Measurements from ENCODE around the gene CYP27C1. TPM values are rescaled to one million over a fixed set of nuclear protein-coding genes. Genes with fewer than 3 reads are reported as not detected.
A peak's percentile ranks its signal among the peaks of the same experiment; 100 is the strongest.

Gene CYP27C1
- total RNA-seq, 1 donor = 2.2 TPM

- H3K9me3 ChIP-seq (ENCODE audit: low read depth, low read length) = no peaks in the 10 kb centered on the region
- no peak overlapping the region for H2AFZ ChIP-seq (ENCODE audit: low read length)
- peaks cover 4% of the 10 kb centered on the region for H3K4me1 ChIP-seq (ENCODE audit: insufficient read depth, low read length)
- no peaks in the 10 kb centered on the region for H4K20me1 ChIP-seq (ENCODE audit: insufficient read depth, low read length)
- no peak overlapping the region for H3K4me3 ChIP-seq (ENCODE audit: insufficient read depth, low read length)
- no peaks in the 10 kb centered on the region for H3K79me2 ChIP-seq (ENCODE audit: insufficient read depth, low read length)
- DNase-seq (ENCODE audit: insufficient read length, low spot score, missing footprints) = no peak
- H3K4me2 ChIP-seq (ENCODE audit: insufficient read depth, low read length) = no peak overlapping the region
- H3K36me3 ChIP-seq (ENCODE audit: insufficient read depth, low read length) = no peaks in the 10 kb centered on the region
- H3K27ac ChIP-seq (ENCODE audit: low read depth, low read length) = no peak overlapping the region
- no peaks in the 10 kb centered on the region for H3K27me3 ChIP-seq (ENCODE audit: insufficient read depth, low read length)
- no peak for TF ChIP-seq CTCF (IDR thresholded peaks at IDR 0.05; ENCODE audit: extremely low read depth, low read depth, low read length)
These were observed 20.9 kb downstream of the CYP27C1 start for GRCh38 chr2:127199223-127199622.

DNA sequence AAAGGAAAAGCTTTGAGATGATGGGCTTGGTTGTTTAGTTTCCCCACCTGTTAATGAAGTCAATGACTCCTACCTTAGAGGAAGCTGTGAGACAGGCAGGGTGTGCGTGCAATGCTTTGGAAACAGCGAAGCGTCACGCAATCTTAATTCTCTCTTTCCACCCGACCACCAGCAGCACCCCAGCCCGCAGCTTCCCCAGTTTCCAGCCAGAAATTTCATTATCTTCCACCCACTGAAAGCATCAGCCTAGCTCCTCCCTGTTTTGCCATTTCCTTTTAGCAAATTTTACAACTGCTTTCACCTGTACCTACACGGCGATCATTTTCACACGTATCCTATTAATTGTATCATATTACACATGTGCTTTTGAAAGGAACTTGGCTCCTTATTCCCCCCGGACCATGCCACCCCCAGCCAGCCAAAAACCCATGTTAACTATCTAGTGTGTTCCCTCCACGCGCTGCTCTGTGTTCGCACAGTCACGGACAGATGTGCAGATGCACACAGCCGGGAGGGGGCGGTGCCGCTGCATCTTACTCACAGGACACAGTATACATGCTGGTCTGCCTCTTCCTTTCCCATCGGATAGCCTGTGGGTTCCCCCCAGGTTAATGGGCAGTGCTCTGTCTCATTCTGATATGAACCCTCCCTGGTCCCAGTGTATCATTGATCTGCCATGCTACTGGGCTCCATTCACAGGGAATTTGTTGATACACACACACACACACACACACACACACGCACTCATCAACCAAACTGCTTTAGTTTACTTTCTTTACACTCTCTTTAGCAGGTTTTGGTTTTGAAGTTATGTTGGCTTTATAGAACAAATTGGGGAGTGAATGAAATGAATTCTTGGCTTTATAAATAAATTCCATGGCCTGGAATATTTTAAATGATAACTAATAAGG is 22.4 kb downstream of the CYP27C1 start:
- H3K36me3 ChIP-seq (ENCODE audit: insufficient read depth, low read length) = no peaks in the 10 kb centered on the region
- H2AFZ ChIP-seq (ENCODE audit: low read length) = peak overlapping the region; percentile 25
- DNase-seq (ENCODE audit: insufficient read length, low spot score, missing footprints) = peak; percentile 89
- peaks cover 16% of the 10 kb centered on the region for H3K4me1 ChIP-seq (ENCODE audit: insufficient read depth, low read length)
- no peak overlapping the region for H3K4me3 ChIP-seq (ENCODE audit: insufficient read depth, low read length)
- no peaks in the 10 kb centered on the region for H3K9me3 ChIP-seq (ENCODE audit: low read depth, low read length)
- H3K27me3 ChIP-seq (ENCODE audit: insufficient read depth, low read length) = no peaks in the 10 kb centered on the region
- H4K20me1 ChIP-seq (ENCODE audit: insufficient read depth, low read length) = no peaks in the 10 kb centered on the region
- H3K27ac ChIP-seq (ENCODE audit: low read depth, low read length) = no peak overlapping the region
- H3K4me2 ChIP-seq (ENCODE audit: insufficient read depth, low read length) = peak overlapping the region; percentile 32
- no peaks in the 10 kb centered on the region for H3K79me2 ChIP-seq (ENCODE audit: insufficient read depth, low read length)
- peak; percentile 68 for TF ChIP-seq CTCF (IDR thresholded peaks at IDR 0.05; ENCODE audit: extremely low read depth, low read depth, low read length)

DNA sequence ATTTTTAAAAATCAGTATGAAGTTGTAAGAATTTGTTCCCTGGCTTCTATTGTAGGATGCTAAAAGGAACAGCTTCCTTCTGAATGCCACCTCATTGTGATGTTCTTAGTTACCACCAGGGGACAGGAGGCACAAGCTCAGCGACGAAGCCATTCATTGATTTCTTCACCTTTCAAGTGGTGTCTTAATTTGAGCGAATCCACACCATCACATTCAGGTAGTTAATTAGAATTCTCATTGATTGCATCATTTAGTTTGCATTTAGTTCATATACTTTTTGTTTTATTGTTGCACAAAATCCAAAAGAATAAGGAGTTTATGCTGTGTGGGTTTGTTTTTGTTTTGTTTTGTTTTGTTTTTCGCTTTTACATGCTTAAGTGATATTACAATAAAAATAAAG is 23.1 kb downstream of the CYP27C1 start:
- Histone ChIP-seq H3K9me3 (ENCODE audit: low read depth, low read length) (no peaks in the 10 kb centered on the region), H3K27me3 (ENCODE audit: insufficient read depth, low read length) (no peaks in the 10 kb centered on the region), H3K4me2 (ENCODE audit: insufficient read depth, low read length) (no peak overlapping the region), H3K4me1 (ENCODE audit: insufficient read depth, low read length) (peaks cover 16% of the 10 kb centered on the region), H3K36me3 (ENCODE audit: insufficient read depth, low read length) (no peaks in the 10 kb centered on the region), H3K79me2 (ENCODE audit: insufficient read depth, low read length) (no peaks in the 10 kb centered on the region), H2AFZ (ENCODE audit: low read length) (no peak overlapping the region), H4K20me1 (ENCODE audit: insufficient read depth, low read length) (no peaks in the 10 kb centered on the region), H3K4me3 (ENCODE audit: insufficient read depth, low read length) (no peak overlapping the region), H3K27ac (ENCODE audit: low read depth, low read length) (no peak overlapping the region)
- peak; percentile 47 for TF ChIP-seq CTCF (IDR thresholded peaks at IDR 0.05; ENCODE audit: extremely low read depth, low read depth, low read length)
- DNase-seq (ENCODE audit: insufficient read length, low spot score, missing footprints) = no peak

DNA sequence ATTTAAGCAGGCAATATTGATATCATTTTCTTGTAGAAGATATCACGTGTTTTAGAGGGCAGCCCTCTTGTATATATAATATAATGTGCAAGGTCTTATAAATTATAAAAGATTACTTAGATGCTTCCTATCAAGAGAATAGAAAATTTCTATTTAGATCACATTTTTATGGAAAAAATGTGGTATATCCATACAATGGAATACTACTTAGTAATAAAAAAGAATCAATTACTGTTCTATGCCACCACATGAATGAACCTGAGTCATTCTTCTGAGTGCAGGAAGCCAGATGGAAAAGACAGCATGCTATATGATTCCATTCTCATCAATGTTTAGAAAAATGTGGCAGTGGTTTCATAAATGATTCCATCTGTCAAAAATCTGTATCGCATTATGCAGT is 23.6 kb downstream of the CYP27C1 start:
- H2AFZ ChIP-seq (ENCODE audit: low read length) = no peak overlapping the region
- H3K9me3 ChIP-seq (ENCODE audit: low read depth, low read length) = no peaks in the 10 kb centered on the region
- TF ChIP-seq CTCF (IDR thresholded peaks at IDR 0.05; ENCODE audit: extremely low read depth, low read depth, low read length) = no peak
- no peaks in the 10 kb centered on the region for H3K27me3 ChIP-seq (ENCODE audit: insufficient read depth, low read length)
- no peaks in the 10 kb centered on the region for H4K20me1 ChIP-seq (ENCODE audit: insufficient read depth, low read length)
- no peaks in the 10 kb centered on the region for H3K79me2 ChIP-seq (ENCODE audit: insufficient read depth, low read length)
- H3K36me3 ChIP-seq (ENCODE audit: insufficient read depth, low read length) = no peaks in the 10 kb centered on the region
- no peak overlapping the region for H3K27ac ChIP-seq (ENCODE audit: low read depth, low read length)
- H3K4me2 ChIP-seq (ENCODE audit: insufficient read depth, low read length) = no peak overlapping the region
- peaks cover 16% of the 10 kb centered on the region for H3K4me1 ChIP-seq (ENCODE audit: insufficient read depth, low read length)
- no peak overlapping the region for H3K4me3 ChIP-seq (ENCODE audit: insufficient read depth, low read length)
- DNase-seq (ENCODE audit: insufficient read length, low spot score, missing footprints) = no peak
